DMS153 treated with DMSO at 0.1 percent for 48 hours (cell line): Measurements from ENCODE around the gene NEU2.
"Not testable (repeated sequence)": the region's sequence is repeated elsewhere in the genome, so short reads cannot be mapped to it uniquely, and the experiment has no call there.

Experiments
- DNase-seq: peaks from one replicate; lab custom pipeline; 2025; ENCODE audit not compliant: unreplicated experiment; lab: John Stamatoyannopoulos, UW

The NEU2 gene

GRCh38 chr2:233009661-233010060 lies 22.8 kb upstream of the NEU2 start:
- no peak for DNase-seq

GRCh38 chr2:233010569-233011267 lies 21.8 kb upstream of the NEU2 start:
- no peak for DNase-seq

GRCh38 chr2:233011268-233011650 lies 21.2 kb upstream of the NEU2 start:
- no peak for DNase-seq

GRCh38 chr2:233011702-233012131 lies 20.8 kb upstream of the NEU2 start:
- no peak for DNase-seq

- DNase-seq = no peak
Observed at GRCh38 chr2:233012301-233012971, 20.0 kb upstream of the NEU2 start.

GRCh38 chr2:233013027-233013461 lies 19.4 kb upstream of the NEU2 start, which contains the start of gene NGEF:
Gene NGEF, minus strand, starts transcription at chr2:233013256. Its CDS starts 38,366 bp downstream, at chr2:232974890.
- no peak for DNase-seq

GRCh38 chr2:233013650-233014049 lies 18.8 kb upstream of the NEU2 start:
- no peak for DNase-seq

GRCh38 chr2:233015019-233015645 lies 17.3 kb upstream of the NEU2 start:
- no peak for DNase-seq

GRCh38 chr2:233017947-233018346 lies 14.5 kb upstream of the NEU2 start:
- DNase-seq = no peak

GRCh38 chr2:233019610-233020009 lies 12.9 kb upstream of the NEU2 start:
- DNase-seq = not testable (repeated sequence)

GRCh38 chr2:233020454-233020853 lies 12.0 kb upstream of the NEU2 start:
- no peak for DNase-seq

- DNase-seq = no peak
Observed at GRCh38 chr2:233021771-233022170, 10.7 kb upstream of the NEU2 start.

- no peak for DNase-seq
Observed at GRCh38 chr2:233022561-233022960, 9.9 kb upstream of the NEU2 start.

GRCh38 chr2:233023007-233023760 lies 9.3 kb upstream of the NEU2 start:
- DNase-seq = no peak

- DNase-seq = no peak
Observed at GRCh38 chr2:233023761-233024410, 8.6 kb upstream of the NEU2 start.

GRCh38 chr2:233025706-233026105 lies 6.8 kb upstream of the NEU2 start:
- no peak for DNase-seq

- DNase-seq = no peak
Observed at GRCh38 chr2:233026198-233026813, 6.2 kb upstream of the NEU2 start.

- no peak for DNase-seq
Observed at GRCh38 chr2:233029321-233029720, 3.2 kb upstream of the NEU2 start.

GRCh38 chr2:233031556-233032500 lies 644 bp upstream of the NEU2 start:
- DNase-seq = no peak
